Activated CD4-positive, CD25-positive, alpha-beta regulatory T cell treated with anti-CD3 and anti-CD28 coated beads, Interleukin-2, amount 50 U/mL, for 72 hours (primary cell): ENCODE measurements around the gene PRADC1.

ENCODE experiments used
- DNase-seq: peaks from one replicate; pipeline ENCODE4 v3.0.0; 2021

Gene PRADC1

DNA sequence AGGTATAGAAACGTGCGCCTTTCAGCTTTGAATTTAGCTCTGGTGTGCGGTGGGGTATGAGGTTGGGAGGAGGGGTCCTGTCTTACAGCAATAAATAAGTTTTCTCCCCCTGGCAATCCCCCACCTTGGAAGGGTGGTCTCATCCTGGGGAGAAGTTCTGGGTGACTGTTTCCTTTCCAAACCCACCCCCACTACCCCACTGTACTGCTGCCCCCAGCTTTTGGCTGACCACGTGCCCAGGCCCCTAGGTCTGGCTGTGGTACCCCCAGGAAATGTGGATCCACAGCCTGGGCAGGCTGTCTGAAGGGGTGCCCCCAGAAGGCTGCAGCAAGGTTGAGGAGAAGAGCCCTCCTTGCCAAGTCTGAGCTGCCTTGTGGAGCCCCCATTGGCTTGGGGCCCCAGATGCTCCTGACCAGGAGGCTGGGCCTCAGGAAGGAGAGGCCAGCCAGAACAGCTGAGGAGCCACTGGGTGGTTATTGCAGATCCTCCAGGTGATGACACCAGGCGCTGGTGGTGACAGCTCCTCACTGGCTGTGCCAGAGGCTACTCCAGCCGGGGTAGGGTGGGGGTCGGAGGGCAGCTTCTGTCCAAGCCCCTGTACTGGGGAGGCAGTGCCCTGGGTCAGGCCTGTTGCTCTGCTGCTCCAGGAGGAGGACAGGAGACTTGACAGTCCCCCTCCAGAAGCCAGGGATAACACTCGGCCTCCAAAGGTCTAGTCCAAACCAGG lies 25.3 kb upstream of the PRADC1 start:
- no peak for DNase-seq

DNA sequence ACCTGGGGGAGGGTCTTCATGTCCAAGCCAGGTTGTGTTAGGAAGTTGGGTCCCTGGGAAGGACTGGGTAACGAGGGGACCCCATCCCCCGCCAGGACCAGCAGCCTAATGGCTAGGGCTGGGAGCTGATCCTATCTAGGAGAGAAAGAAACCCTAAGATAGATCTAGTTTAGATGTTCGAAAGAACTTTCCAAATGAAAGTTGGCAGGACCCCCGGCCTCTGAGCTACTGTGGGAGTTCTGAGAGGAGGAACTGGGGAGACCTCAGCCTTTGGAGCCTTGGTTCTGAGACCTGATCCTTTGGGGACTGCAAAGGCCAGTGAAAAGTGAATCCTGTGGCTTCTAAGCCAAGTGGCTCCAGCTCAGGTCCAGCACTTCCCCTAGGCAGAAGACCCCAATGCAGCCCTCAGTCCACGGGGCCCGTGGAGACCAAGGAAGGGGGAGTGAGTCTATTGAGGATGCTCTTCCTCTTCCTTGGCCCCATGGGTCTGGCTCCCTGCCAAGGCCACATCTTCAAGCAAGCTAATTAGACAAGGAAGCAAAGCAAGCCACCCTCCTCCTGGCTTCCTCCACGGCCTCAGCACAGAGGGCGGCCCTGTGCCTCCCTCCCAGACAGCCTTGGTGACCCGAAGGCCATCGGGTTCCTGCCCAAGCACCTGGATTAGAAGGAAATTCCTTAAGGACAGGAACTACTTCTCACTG lies 24.5 kb upstream of the PRADC1 start:
- no peak for DNase-seq

DNA sequence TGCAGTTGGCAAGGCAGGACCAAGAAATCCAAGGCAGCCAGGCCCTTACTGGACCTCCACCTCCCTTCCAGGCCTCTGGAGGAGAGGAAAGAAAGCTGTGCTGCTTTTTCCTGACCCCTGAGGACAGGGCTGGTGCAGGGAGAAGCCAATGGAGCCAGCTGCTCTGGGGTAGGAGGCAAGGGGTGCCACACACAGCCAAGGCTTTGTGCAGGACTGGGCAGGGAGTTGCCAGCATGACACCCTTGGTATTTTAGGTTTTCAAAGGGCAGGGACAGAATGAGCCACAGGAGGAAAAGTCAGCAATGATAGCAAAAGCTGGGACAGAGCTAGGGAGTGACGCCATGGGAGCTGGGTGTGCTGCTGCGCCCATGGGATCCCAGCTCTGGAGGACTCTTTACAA lies 24.0 kb upstream of the PRADC1 start:
- no peak for DNase-seq

DNA sequence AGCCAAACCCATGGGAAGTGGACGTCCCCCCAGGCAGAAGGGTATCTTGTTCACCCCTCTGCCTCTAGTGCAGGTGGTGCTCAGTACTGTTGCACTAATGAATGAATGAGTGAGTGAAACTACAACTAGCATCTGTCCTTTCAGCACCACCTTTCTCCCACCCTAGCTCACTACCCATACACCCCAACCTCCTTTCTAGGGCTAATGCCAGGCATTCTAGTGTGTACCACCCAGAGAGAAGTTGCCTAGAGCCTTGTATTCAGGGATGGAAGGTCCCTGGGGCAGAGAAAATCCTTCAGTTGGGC lies 23.5 kb upstream of the PRADC1 start:
- DNase-seq: no peak

DNA sequence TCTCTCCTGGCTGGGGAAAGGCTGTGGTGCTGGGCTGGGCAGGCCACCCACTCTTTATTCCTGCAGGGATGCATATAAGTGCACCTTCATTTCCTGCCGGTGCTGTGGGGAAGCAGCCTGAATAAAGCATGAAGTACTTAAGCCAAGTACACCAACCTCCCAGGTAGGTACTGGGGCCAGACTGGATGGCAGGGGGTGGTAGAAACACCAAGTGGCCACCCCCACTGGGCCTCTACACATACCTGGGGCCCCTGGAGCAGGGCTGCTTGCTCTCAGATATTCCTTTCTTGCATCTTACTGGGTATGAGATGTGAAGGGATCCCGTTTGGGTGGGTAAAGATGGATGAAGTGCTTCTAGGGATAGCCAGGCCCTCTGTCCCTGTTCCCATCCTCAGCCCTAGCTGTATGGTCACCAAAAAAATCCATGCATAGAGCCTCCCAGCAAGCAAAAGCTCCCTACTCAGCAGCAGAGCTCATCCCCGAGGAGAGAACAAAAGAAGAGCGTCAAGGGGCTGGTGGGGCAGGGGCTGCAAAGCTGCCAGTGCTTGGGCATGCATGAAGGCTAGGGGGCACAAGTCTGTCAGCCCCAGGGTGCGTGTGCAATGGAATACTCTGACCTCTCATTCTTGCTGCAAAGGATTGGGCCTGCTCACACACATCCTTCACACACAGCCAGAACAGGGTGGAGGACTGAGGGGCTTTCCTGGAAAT lies 23.0 kb upstream of the PRADC1 start:
- no peak for DNase-seq

DNA sequence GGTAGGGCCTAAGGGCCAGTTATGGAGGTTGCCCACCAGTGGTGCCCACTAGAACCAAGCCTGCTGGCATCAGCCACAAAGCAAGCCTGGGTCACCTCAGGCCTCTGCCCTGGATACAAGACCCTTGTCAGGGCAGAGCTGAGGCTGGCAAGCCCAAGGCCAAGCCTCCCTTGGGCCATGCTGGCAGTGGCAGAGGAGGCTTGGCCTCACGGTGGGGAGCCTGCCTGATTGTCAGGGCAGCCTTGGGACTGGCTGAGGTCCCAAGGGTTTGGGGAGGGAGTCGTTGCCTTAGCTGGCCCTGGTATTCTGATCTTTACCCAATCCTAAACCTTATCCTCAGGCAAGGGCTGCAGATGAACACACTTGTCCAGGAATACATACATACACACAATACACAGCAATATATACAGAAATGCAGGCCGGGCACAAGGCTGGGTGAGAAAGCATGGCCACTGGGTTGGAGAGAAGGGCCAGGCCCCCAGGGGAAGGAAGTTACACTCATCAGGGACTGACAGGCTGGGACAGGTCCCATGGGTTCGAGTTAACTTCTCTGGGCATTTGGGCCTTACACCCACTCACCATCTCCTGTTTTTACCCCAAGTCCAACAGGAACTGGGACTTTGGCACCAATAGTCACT lies 22.1 kb upstream of the PRADC1 start:
- DNase-seq: no peak

DNA sequence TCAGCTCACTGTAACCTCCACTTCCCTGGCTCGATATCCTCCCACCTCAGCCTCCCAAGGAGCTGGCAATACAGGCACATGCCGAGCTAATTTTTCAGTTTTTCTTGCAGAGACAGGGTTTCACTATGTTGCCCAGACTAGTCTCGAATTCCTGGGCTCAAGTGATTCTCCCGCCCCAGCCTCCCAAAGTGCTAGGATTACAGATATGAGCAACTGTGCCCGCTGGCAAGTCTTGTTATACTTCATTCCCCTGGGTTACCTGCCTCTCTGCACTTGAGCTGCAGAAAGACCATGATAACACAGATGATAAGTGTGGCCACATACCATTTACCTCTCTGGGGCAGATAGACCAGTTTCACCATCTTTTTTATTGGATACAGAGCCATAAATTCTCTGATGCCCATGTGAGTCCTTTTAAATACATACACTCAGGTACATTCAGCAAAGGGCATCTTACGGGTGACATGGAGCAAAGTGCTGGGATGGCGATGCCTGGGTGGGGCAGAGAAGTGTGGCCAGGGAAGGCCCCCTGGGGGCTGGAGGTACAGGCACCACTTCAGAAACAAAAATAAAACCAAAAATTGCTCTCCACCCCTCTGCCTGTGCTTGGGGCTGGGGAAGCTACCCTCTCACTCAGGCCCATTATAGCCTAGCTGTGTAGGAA lies 21.4 kb upstream of the PRADC1 start:
- DNase-seq: no peak

DNA sequence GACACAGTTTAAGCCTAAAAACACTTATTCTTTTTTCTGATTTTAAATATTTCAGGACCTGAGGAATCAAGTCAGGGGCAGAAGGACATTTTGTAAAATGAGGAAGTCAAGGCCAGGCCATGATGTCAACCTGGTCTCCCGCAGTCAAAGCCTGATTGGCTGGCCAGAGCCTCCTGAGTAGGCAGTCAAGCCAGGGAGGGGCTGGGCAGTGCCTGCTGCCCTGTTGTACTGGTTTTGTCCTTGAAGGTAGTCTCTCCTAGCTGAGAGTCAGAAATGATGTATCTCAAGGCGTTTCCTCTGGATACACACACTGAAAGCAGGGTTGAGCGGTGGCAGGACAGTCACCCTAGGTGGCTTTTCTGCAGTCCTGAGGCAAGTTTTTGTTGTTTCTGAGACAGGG lies 20.9 kb upstream of the PRADC1 start:
- no peak for DNase-seq

DNA sequence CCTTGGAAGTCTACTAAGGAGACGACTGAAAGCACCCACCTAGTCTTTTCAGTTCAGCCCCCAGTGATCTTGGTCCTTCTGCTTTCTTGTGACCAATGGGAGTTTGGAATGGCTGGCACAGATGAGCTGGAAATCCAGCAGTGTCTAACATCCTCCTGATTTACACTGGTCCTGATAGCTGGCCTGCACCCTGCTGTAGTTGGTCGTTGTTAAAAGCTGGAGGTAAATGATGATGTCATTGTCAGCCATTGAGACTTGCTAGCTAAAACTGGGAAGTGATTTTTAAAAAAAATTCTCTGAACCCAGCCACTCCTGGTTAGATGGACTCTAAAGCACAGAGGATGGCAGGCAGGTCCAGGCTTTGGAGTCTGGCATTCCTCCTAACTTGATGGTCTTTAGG lies 20.4 kb upstream of the PRADC1 start:
- no peak for DNase-seq

DNA sequence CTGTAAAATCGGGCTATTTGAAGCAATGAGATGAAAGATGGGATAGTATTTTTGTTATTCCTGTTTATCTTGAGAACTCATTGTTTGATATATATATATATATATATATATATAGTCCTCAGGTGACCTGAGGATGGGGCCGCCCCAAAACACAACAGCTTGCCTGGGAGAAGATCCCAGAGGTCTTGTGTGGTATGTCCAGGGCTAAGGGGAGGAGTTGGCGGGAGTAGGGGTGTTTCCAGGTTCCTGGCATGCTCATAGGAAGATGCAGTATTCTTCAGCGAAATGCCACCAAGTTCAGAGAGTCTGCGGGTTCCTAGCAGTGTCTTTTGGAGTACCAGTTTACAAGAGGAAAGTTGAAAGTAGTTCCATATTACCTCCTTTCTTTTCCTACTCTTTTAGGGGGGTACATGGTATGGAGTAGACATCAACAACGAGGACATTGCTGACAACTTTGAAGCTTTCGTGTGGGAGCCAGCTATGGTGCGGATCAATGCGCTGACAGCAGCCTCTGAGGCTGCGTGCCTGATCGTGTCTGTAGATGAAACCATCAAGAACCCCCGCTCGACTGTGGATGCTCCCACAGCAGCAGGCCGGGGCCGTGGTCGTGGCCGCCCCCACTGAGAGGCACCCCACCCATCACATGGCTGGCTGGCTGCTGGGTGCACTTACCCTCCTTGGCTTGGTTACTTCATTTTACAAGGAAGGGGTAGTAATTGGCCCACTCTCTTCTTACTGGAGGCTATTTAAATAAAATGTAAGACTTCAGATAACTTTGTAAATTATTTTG lies 19.4 kb upstream of the PRADC1 start:
- DNase-seq: no peak

DNA sequence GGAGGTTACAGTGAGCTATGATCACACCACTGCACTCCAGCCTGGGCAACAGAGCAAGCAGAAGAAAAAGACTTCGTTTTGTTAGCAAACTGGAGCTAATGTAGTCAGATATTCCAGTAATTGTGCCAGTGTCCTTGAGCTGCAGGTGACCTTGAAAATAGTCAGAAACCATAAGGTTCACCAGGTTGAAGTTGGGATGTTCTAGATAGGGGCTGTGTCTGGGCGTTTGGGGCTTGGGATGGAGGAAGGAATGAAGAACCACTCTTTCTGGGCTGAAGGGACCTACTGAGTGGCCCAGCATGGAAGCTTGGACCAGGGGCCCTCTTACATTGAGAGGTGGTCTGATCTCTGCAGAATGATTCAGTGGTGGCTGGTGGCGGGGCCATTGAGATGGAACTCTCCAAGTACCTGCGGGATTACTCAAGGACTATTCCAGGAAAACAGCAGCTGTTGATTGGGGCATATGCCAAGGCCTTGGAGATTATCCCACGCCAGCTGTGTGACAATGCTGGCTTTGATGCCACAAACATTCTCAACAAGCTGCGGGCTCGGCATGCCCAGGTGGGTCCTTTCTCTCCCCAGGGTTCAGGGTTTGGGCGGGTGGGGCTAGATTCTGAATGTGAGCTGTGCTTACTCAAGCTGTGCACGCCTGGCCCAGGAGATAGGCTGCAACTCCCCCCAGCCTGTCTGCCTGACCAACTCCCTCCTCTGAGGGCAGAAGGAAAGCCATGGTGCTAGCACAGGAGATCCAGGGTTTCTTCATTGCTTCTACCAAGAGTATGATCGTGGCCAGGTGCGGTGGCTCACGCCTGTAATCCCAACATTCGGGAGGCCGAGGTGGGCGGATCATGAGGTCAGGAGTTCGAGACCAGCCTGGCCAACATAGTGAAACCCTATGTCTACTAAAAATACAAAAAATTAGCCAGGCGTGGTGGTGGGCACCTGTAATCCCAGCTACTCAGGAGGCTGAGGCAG lies 18.1 kb upstream of the PRADC1 start:
- no peak for DNase-seq

DNA sequence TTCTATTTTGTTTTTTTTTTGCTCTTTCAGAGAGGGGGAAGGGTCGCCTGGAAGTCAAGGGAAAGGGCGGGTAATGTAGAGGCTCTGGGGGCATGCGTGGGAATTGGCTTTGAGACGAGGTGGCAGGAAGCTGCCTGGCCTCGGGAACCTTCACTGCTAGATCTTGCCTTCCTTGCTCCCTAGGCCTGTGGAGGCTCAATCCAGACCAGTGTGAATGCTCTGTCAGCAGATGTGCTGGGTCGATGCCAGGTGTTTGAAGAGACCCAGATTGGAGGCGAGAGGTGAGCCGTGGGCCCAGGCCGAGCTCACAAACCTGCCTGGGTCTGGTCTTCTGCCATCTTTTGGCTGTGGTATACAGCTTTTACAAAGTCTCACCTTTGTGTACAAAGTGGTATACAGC lies 16.6 kb upstream of the PRADC1 start:
- DNase-seq: no peak

DNA sequence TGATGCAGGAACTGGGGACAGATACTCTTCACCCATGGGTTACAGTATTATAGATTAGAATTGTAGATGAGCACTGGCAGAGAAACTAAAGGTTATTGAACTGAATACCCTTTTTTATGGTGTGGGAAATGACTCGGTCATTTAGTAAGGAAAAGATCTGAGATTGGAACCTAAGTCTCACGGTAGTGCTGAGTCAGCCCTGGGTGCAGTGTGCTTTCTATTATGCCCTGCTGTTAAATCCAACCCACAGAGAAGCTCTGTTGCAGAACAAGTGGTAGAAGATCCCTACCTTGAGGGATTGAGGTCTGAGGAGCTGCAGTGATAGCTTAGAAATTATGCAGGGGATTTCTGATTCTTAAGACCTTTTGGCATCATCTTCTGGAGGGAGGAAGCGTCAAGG lies 13.8 kb upstream of the PRADC1 start:
- DNase-seq: no peak

DNA sequence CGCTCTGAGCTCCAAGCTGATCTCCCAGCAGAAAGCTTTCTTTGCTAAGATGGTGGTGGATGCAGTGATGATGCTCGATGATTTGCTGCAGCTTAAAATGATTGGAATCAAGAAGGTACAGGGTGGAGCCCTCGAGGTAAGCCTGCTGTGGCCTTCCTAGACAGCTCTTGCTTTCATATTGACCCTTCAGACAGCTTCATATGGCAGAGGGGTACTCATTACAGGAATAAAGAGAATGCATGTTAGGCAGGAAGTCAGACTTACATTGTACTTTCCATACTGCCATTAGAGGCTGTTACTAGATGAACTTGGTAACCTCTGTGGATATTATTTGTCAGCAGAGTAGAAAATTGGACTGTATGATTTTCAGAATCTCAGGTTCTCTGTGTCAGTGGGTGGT lies 11.5 kb upstream of the PRADC1 start:
- no peak for DNase-seq

DNA sequence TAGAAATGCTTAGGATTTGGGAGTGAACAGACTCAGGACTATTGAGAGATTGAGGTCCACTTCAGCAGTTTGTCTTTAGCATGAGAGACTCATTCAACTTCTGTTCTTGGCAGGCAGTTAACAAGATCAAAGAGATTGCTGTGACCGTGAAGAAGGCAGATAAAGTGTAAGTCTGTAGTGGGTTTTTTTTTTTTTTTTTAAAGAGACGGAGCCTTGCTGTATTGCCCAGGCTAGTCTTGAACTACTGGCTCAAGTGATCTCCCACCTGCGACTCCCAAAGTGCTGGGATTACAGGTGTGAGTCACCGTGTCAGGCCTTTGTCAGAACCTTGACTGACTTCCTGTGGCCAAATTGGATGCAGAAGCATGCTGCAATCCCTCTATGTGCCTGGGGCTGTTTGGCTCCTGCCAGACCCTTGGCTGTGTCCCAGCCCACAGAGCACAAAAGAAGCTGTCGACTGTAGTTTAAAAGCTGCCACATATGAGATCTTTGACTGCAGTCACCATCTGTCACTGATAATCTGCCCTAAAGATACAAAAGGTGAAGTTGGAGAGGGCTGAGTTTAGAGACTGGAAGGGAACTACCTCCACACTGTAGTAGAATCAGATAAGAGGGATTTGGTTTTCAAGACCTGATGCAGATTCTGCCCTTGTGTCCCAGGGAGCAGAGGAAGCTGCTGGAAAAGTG lies 11.0 kb upstream of the PRADC1 start:
- DNase-seq: no peak

DNA sequence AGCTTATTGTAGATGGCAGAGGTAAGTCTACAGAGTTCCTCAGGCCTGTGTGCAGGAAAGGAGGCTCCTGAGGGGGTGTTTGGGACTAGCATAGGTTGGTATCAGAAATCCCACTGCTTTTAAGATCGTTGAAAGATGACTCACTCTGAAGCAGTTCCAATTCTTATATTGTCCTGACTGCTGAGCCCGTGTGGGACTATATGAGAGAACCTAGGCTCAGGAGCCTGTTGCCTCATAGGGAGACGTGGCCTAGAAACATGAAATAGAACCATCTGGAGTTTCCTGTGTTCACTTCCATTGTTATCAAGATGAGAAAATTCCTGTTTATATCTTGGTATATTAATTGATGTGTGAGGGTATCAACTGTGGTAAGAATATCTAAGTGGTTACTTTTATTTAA lies 6.7 kb upstream of the PRADC1 start:
- DNase-seq: no peak

DNA sequence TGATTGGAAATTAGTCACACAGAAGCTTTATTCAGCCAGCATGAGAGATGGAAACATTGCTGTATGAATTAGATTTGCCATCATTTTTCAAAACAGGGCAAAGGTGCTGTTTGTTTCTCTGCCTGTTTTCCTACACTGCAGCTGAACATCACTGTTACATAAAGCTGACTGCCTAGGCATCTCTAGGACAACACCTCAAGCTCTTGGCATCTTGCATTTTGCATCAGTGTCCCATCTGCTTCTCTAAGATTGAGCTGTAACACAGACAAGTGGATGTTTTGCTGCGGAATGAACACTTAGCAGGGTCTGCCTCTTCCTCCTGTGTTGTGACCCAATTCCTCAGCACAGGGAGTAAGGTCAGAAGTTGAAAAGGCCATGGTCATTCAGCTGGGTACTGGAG lies 5.9 kb upstream of the PRADC1 start:
- DNase-seq: no peak

DNA sequence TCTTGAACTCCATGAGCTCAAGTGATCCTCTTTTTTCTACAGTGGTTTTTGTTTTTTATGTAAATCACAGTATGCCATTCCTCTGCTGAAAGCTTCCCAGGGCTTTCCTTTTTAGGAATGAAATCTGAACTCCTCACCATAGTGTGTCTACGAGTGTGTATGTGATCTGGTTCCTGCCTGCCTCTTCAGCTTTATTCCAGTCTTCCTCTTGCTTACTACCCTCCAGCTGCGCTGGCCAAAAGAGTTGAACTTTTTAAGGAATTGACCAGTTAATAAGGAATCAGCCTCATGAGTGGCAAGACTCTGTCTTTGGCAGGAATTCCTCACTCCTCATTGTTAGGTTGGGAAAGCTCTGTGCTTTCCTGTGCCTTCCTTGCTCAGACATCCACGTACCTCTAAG lies 5.1 kb upstream of the PRADC1 start:
- DNase-seq: no peak

DNA sequence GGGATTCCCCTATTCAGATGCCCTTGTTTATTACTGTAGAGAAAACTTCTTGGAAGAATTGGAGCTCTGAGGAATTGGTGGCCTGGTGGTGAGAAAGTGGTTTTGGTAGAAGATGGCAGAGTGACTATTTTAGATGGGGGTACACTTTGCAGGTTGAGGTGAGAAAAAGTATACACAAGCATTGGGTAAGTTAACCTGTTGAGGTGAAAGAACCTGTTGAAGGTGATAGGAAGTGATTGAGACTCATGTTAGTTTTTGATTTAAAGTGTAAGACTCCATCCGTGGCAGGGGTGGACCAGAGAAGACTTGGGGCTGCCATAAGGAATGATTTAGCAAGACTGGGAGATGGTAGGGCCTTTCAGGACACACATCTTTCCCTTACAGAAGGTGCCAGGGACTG lies 4.1 kb upstream of the PRADC1 start:
- no peak for DNase-seq

DNA sequence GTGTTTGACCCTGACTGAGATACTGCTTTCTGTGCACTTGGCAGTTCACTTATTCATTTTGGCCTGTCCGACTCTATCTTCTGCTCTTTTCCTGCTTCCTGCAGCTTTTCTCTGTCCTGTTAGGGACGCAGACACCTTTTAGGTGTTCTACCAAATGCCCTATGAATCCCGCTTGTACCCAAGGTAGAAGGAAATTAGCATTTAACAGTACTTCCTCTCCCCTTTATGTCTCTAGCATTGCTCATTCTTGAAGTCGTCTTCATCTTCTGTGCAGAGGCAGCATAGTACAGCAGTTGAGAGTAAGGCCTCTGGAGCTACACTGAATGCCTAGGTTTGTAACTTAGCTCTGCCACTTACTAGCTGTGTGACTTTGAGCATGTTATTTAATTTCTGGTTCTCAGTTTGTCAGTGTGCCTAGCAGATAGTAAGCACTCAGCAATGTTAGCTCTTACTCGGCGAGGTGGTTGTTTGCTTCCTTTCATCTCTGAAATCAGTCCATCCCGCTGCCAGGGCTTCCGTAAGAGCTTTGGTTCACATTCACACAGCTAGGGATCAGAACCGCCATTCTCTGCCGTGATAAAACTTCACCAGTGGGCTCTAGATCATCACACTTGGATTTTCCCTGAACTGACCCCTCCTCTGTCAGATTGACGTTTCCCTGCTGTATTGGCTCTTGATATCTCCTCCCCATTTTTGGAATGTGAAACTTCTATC lies 2.4 kb upstream of the PRADC1 start:
- no peak for DNase-seq
